Gastrocnemius medialis (tissue), 4 donors: Measurements from ENCODE around the gene IRS1.

Source experiments
- POLR2A ChIP-seq, 2 donors: fragments of 450-650 bp; IDR thresholded peaks; one replicate each; pipeline ENCODE4 v1.6.1; 2017; ENCODE audit warnings: antibody characterized with exemption in 2 of 2, mild to moderate bottlenecking in 2 of 2, moderate library complexity in 2 of 2
- TF ChIP-seq, protein P1 (sequence below), 5 experiments: fragments of 450-650 bp in 3 of 5; fragments of 200-600 bp in 2 of 5; sonication (generic) in 2 of 5; IDR thresholded peaks in 4 of 5; conservative IDR thresholded peaks in 1 of 5; 1 replicate in 4 of 5; 2 replicates in 1 of 5; pipeline ENCODE4 v1.5.1; 2016 to 2019; ENCODE audit warnings: antibody characterized with exemption in 5 of 5, mild to moderate bottlenecking in 3 of 5, moderate library complexity in 3 of 5

DNA sequence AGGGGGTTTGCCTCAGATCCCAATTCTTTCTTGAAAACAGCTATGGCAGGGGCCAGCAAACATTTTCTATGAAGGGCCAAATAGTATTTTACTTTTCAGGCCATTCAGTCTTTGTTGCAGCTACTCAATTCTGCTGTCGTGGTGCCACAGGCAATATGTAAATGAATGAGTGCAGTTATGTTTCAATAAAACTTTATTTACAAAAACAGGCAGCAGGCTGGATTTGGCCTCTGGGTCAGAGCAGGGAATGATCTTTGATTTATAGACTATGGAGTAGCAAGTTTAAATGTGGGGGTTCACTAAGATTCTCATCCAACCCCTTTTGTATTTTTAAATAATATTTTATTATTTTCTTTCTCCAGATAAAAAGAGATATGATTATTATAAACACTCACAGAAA is 72.4 kb downstream of the IRS1 start:
- TF ChIP-seq, protein P1, sequence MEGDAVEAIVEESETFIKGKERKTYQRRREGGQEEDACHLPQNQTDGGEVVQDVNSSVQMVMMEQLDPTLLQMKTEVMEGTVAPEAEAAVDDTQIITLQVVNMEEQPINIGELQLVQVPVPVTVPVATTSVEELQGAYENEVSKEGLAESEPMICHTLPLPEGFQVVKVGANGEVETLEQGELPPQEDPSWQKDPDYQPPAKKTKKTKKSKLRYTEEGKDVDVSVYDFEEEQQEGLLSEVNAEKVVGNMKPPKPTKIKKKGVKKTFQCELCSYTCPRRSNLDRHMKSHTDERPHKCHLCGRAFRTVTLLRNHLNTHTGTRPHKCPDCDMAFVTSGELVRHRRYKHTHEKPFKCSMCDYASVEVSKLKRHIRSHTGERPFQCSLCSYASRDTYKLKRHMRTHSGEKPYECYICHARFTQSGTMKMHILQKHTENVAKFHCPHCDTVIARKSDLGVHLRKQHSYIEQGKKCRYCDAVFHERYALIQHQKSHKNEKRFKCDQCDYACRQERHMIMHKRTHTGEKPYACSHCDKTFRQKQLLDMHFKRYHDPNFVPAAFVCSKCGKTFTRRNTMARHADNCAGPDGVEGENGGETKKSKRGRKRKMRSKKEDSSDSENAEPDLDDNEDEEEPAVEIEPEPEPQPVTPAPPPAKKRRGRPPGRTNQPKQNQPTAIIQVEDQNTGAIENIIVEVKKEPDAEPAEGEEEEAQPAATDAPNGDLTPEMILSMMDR (IDR thresholded peaks at IDR 0.05 in 4 of 5, conservative IDR thresholded peaks at IDR 0.05 in 1 of 5): no peak
- TF ChIP-seq POLR2A (IDR thresholded peaks at IDR 0.05): no peak
